K562 (cell line): Measurements from ENCODE around the gene NFATC3. TPM values are rescaled to one million over a fixed set of nuclear protein-coding genes. Genes with fewer than 3 reads are reported as not detected.

ENCODE experiments used
- ATF4 ChIP-seq: fragments of 450-650 bp; formaldehyde crosslinking; IDR thresholded peaks from 2 replicates; pipeline ENCODE4 v1.4.0; 2022; ENCODE audit warnings: mild to moderate bottlenecking, moderate library complexity
- CREM ChIP-seq: IDR thresholded peaks from 2 replicates; pipeline ENCODE4 v1.6.1; 2014; ENCODE audit warnings: antibody characterized with exemption, low read depth
- FOXA1 ChIP-seq: fragments of 450-650 bp; IDR thresholded peaks from 2 replicates; pipeline ENCODE4 v1.6.1; 2016; ENCODE audit warnings: mild to moderate bottlenecking, borderline replicate concordance
- GTF2A2 ChIP-seq: IDR thresholded peaks from 2 replicates; pipeline ENCODE4 v1.6.1; 2016; ENCODE audit warnings: mild to moderate bottlenecking, missing genetic modification characterization, missing compliant biosample characterization
- MCM7 ChIP-seq, 2 experiments: fragments of 450-650 bp; IDR thresholded peaks; 2 replicates each; pipeline ENCODE4 v1.6.1; 2016 to 2018
- MXD1 ChIP-seq: fragments of 250-450 bp; sonication (Bioruptor Pico); IDR thresholded peaks from 2 replicates; pipeline ENCODE4 v1.8.0; 2021; ENCODE audit warnings: borderline replicate concordance, mild to moderate bottlenecking, moderate library complexity; ENCODE audit not compliant: poor library complexity, severe bottlenecking
- PREB ChIP-seq: sonication (generic); formaldehyde crosslinking; IDR thresholded peaks from 2 replicates; pipeline ENCODE4 v1.8.1; 2023; ENCODE audit warnings: mild to moderate bottlenecking, missing genetic modification reagents
- PTTG1 ChIP-seq: fragments of 450-650 bp; IDR thresholded peaks from 2 replicates; pipeline ENCODE4 v1.6.1; 2016; ENCODE audit warnings: low read depth, mild to moderate bottlenecking, missing genetic modification characterization, missing compliant biosample characterization
- RREB1 ChIP-seq: fragments of 250-450 bp; sonication (Bioruptor Pico); IDR thresholded peaks from 2 replicates; pipeline ENCODE4 v1.4.0; 2020
- SIN3A ChIP-seq, 2 experiments: fragments of 150-350 bp in 1 of 2; IDR thresholded peaks; 2 replicates each; pipeline ENCODE4 v1.6.1; 2011 to 2016; ENCODE audit warnings: borderline replicate concordance in 2 of 2, low read depth in 2 of 2, low read length in 2 of 2, mild to moderate bottlenecking in 2 of 2, moderate library complexity in 2 of 2; ENCODE audit not compliant: control insufficient read depth in 1 of 2
- SP1 ChIP-seq: sonication (generic); formaldehyde crosslinking; IDR thresholded peaks from 2 replicates; pipeline ENCODE4 v1.8.1; 2022; ENCODE audit warnings: mild to moderate bottlenecking, missing genetic modification reagents
- ZBTB7A ChIP-seq: IDR thresholded peaks from 2 replicates; pipeline ENCODE4 v1.6.1; 2011; ENCODE audit warnings: low read depth, mild to moderate bottlenecking, low read length, moderate library complexity, borderline replicate concordance; ENCODE audit not compliant: control insufficient read depth
- ZNF124 ChIP-seq: sonication (generic); formaldehyde crosslinking; IDR thresholded peaks from 2 replicates; pipeline ENCODE4 v1.8.1; 2022; ENCODE audit warnings: missing genetic modification reagents
- ZNF253 ChIP-seq: fragments of 250-450 bp; sonication (Bioruptor Pico); conservative IDR thresholded peaks from 2 replicates; pipeline ENCODE4 v1.6.1; 2021; ENCODE audit warnings: mild to moderate bottlenecking
- ZNF644 ChIP-seq: fragments of 200-800 bp; sonication (Bioruptor generic); IDR thresholded peaks from 2 replicates; pipeline ENCODE4 v1.6.1; 2016; ENCODE audit warnings: low read depth, missing genetic modification characterization, missing compliant biosample characterization
- polyA plus RNA-seq, 8 experiments: library from polyadenylated mRNA; depleted of rRNA in 4 of 8; stranded (reverse) in 5 of 8; unstranded in 3 of 8; fragments of >200 nt; fragmentation: Nextera tagmentation in 2 of 8; fragmentation: Illumina TruSeq in 1 of 8; extraction: Ambion mirVana in 2 of 8; extraction: Trizol in 1 of 8; gene quantifications; 2 replicates each; pipeline versions ENCODE4 v1.2.1 to v1.2.3, GENCODE V29; 2011 to 2014; ENCODE audit warnings: inconsistent platforms in 1 of 8, missing spikeins in 1 of 8
- total RNA-seq, 7 experiments: library from RNA; depleted of rRNA in 6 of 7; stranded (reverse); fragments of >200 nt in 6 of 7; fragmentation: Illumina TruSeq in 2 of 7; extraction: Trizol in 2 of 7; gene quantifications; 2 replicates each; pipeline versions ENCODE4 v1.2.1 to v1.2.3, GENCODE V29; 2011 to 2021; ENCODE audit warnings: low replicate concordance in 1 of 7

The NFATC3 gene
- total and polyA plus RNA-seq, 9 of the 15 experiments (the other 6 are each of a cell fraction or from before 2014, with no cell fraction given) = 15.7 to 98.4 (median 59.4) TPM

- no peak for TF ChIP-seq ZNF124 (CRISPR knock-in tag)
- no peak for TF ChIP-seq PTTG1
- no peak for TF ChIP-seq FOXA1
- peak; percentile 83 for TF ChIP-seq CREM
- TF ChIP-seq RREB1 (CRISPR knock-in tag) = no peak
- no peak for TF ChIP-seq PREB (CRISPR knock-in tag)
- TF ChIP-seq ATF4 (CRISPR knock-in tag) = no peak
- no peak for TF ChIP-seq ZNF644 (tag)
- TF ChIP-seq SP1 = peak; percentile 95
- peak; percentile 94 for TF ChIP-seq ZBTB7A
- TF ChIP-seq SIN3A (IDR thresholded peaks at IDR 0.05; ENCODE audit: borderline replicate concordance in 2 of 2, control insufficient read depth in 1 of 2, low read depth in 2 of 2, low read length in 2 of 2) = peak; percentile 58 to 80; a peak in 2 of 4 replicates
- no peak for TF ChIP-seq ZNF253 (CRISPR knock-in tag)
- TF ChIP-seq MXD1 (CRISPR knock-in tag) = no peak
- TF ChIP-seq GTF2A2 = no peak
- no peak for TF ChIP-seq MCM7 (IDR thresholded peaks at IDR 0.05)
Observed at GRCh38 chr16:68244903-68245853, 160.0 kb downstream of the NFATC3 start, which contains the start of gene PLA2G15 (continued).
